HG02798 (cell line): ENCODE data around the gene PDE8A.

Experiments used
- ATAC-seq: cut with Tn5 transposase; IDR thresholded peaks from one replicate; pipeline ENCODE4 v1.9.1; 2021; ENCODE audit warnings: mild to moderate bottlenecking; ENCODE audit not compliant: unreplicated experiment, poor library complexity

Gene PDE8A

GRCh38 chr15:85116494-85116893, 134.8 kb downstream of the PDE8A start:
- no peak for ATAC-seq

- peak; percentile 59 for ATAC-seq
These were observed 135.4 kb downstream of the PDE8A start for GRCh38 chr15:85116925-85117646.

GRCh38 chr15:85118173-85118572, 136.5 kb downstream of the PDE8A start:
- ATAC-seq, result no peak

GRCh38 chr15:85118581-85118980, 136.9 kb downstream of the PDE8A start:
- ATAC-seq, result no peak

GRCh38 chr15:85120351-85121113, 138.9 kb downstream of the PDE8A start:
- ATAC-seq, result no peak

- ATAC-seq, result no peak
These were observed 142.5 kb downstream of the PDE8A start for GRCh38 chr15:85124173-85124572.

- ATAC-seq, result no peak
These were observed 143.5 kb downstream of the PDE8A start for GRCh38 chr15:85125056-85125661.

GRCh38 chr15:85128621-85129020, 147.0 kb downstream of the PDE8A start:
- no peak for ATAC-seq

GRCh38 chr15:85129881-85130280, 148.2 kb downstream of the PDE8A start:
- no peak for ATAC-seq

- ATAC-seq, result no peak
These were observed 150.3 kb downstream of the PDE8A start for GRCh38 chr15:85131915-85132314.

- no peak for ATAC-seq
These were observed 152.1 kb downstream of the PDE8A start for GRCh38 chr15:85133709-85134108.

- no peak for ATAC-seq
These were observed 156.0 kb downstream of the PDE8A start for GRCh38 chr15:85137489-85138168.

GRCh38 chr15:85139391-85139790, 157.7 kb downstream of the PDE8A start:
- ATAC-seq, result no peak

GRCh38 chr15:85141726-85142125, 160.1 kb downstream of the PDE8A start:
- ATAC-seq, result no peak

- ATAC-seq, result no peak
These were observed 160.7 kb downstream of the PDE8A start for GRCh38 chr15:85142312-85142711.

GRCh38 chr15:85149465-85150129, 167.9 kb downstream of the PDE8A start:
- no peak for ATAC-seq

- ATAC-seq, result no peak
These were observed 168.4 kb downstream of the PDE8A start for GRCh38 chr15:85150130-85150480.

- ATAC-seq, result no peak
These were observed 169.5 kb downstream of the PDE8A start for GRCh38 chr15:85151145-85151544.

- no peak for ATAC-seq
These were observed 170.2 kb downstream of the PDE8A start for GRCh38 chr15:85151861-85152260.

GRCh38 chr15:85154061-85154460, 172.4 kb downstream of the PDE8A start:
- ATAC-seq, result no peak
